GM12878 (cell line): ENCODE results near the gene CATSPER1. TPM values are rescaled to one million over a fixed set of nuclear protein-coding genes. Genes with fewer than 3 reads are reported as not detected.

Source experiments
- ATAC-seq: fragments of 200-7000 bp; cut with Tn5 transposase; 3 replicates; pipeline ENCODE4 v1.9.1; 2020; ENCODE audit warnings: mild to moderate bottlenecking, moderate library complexity
- BruUV-seq: library from RNA; stranded (reverse); fragments of 400-500 nt; replicated peaks from 2 replicates; lab custom pipeline; 2021; lab: Mats Ljungman, UMichigan
- CTCF ChIA-PET: fragments of 300-600 bp; sonication (Branson Sonifier 250); formaldehyde crosslinking; extraction: SDS; loops from one replicate; lab custom pipeline; 2021; ENCODE audit warnings: inconsistent platforms; lab: Yijun Ruan, JAX
- POLR2A ChIA-PET: fragments of 350-600 bp; formaldehyde crosslinking; extraction: SDS; loops from one replicate; lab custom pipeline; 2021; ENCODE audit warnings: inconsistent platforms; lab: Charles Lee
- RAD21 ChIA-PET: fragments of 300-600 bp; sonication (Branson Sonifier 250); formaldehyde crosslinking; loops from one replicate; lab custom pipeline; 2023; ENCODE audit warnings: antibody characterized with exemption; ENCODE audit not compliant: unreplicated experiment; lab: Charles Lee
- SMC1A ChIA-PET: fragments of 300-600 bp; sonication (Branson Sonifier 250); formaldehyde crosslinking; loops from one replicate; lab custom pipeline; 2023; ENCODE audit not compliant: unreplicated experiment, uncharacterized antibody; lab: Charles Lee
- DNase-seq: peaks from one replicate; pipeline ENCODE4 v3.0.0-alpha.2; 2011; ENCODE audit warnings: low read depth, low spot score
- FAIRE-seq: peaks from 3 replicates; lab custom pipeline; 2011; peaks lifted over from hg19 to GRCh38; lab: Jason Lieb, UNC
- H2AFZ ChIP-seq: 2 replicates; pipeline ENCODE4 v1.6.0; 2011; ENCODE audit warnings: low read depth, low read length, control low read depth; ENCODE audit not compliant: control insufficient read depth
- H3K27ac ChIP-seq: 2 replicates; pipeline ENCODE4 v1.5.1; 2011; ENCODE audit warnings: control low read depth; ENCODE audit not compliant: control insufficient read depth, insufficient read depth
- H3K27me3 ChIP-seq, 2 experiments: replicated peaks in 1 of 2; 2 replicates each; pipeline versions ENCODE4 v1.6.0 to v1.6.1; 2011; ENCODE audit warnings: low read length in 1 of 2; ENCODE audit not compliant: control insufficient read depth in 2 of 2, insufficient read depth in 2 of 2
- H3K36me3 ChIP-seq, 2 experiments: 2 replicates each; pipeline ENCODE4 v1.5.1; 2011; ENCODE audit warnings: low read length in 1 of 2; ENCODE audit not compliant: control insufficient read depth in 2 of 2, insufficient read depth in 2 of 2
- H3K4me1 ChIP-seq: 2 replicates; pipeline ENCODE4 v1.6.1; 2011; ENCODE audit warnings: mild to moderate bottlenecking, low read length, moderate library complexity, mixed read lengths; ENCODE audit not compliant: control insufficient read depth, insufficient read depth
- H3K4me2 ChIP-seq: 2 replicates; pipeline ENCODE4 v1.6.0; 2011; ENCODE audit warnings: control low read depth; ENCODE audit not compliant: control insufficient read depth, insufficient read depth
- H3K4me3 ChIP-seq: fragments of 200-600 bp; sonication (generic); 2 replicates; pipeline ENCODE4 v1.5.1; 2016
- H3K79me2 ChIP-seq: 2 replicates; pipeline ENCODE4 v1.6.0; 2011; ENCODE audit warnings: low read length; ENCODE audit not compliant: control insufficient read depth, insufficient read depth
- H3K9ac ChIP-seq: 2 replicates; pipeline ENCODE4 v1.8.0; 2011; ENCODE audit warnings: low read length, control low read depth, mixed read lengths; ENCODE audit not compliant: control insufficient read depth, insufficient read depth
- H3K9me3 ChIP-seq: replicated peaks from 3 replicates; pipeline ENCODE4 v1.5.1; 2011; ENCODE audit warnings: mild to moderate bottlenecking, low read length; ENCODE audit not compliant: control insufficient read depth, insufficient read depth
- H4K20me1 ChIP-seq: 2 replicates; pipeline ENCODE4 v1.6.0; 2011; ENCODE audit not compliant: control insufficient read depth, insufficient read depth
- BRCA1 ChIP-seq: IDR thresholded peaks from 2 replicates; pipeline ENCODE4 v1.6.1; 2011; ENCODE audit warnings: low read depth, low read length, improper control_type of control experiment
- CHD4 ChIP-seq: fragments of 200-600 bp; sonication (generic); IDR thresholded peaks from 2 replicates; pipeline ENCODE4 v1.6.1; 2016; ENCODE audit warnings: mild to moderate bottlenecking
- FOS ChIP-seq: IDR thresholded peaks from 3 replicates; pipeline ENCODE4 v1.6.1; 2011; ENCODE audit warnings: borderline replicate concordance; ENCODE audit not compliant: insufficient read length; ENCODE audit errors: extremely low read depth
- KAT2A ChIP-seq: conservative IDR thresholded peaks from 2 replicates; pipeline ENCODE4 v1.6.1; 2011; ENCODE audit warnings: low read depth, low read length; ENCODE audit not compliant: control insufficient read depth
- POLR2A ChIP-seq: IDR thresholded peaks from 2 replicates; pipeline ENCODE4 v1.6.1; 2011; ENCODE audit warnings: low read depth, mild to moderate bottlenecking, low read length
- SIX5 ChIP-seq: IDR thresholded peaks from 2 replicates; pipeline ENCODE4 v1.6.1; 2011; ENCODE audit warnings: mild to moderate bottlenecking, low read depth, low read length, moderate library complexity; ENCODE audit not compliant: severe bottlenecking
- SMC3 ChIP-seq: IDR thresholded peaks from 2 replicates; pipeline ENCODE4 v1.6.1; 2011; ENCODE audit warnings: low read length, improper control_type of control experiment, borderline replicate concordance
- SPI1 ChIP-seq: IDR thresholded peaks from 2 replicates; pipeline ENCODE4 v1.6.1; 2011; ENCODE audit warnings: low read depth, mild to moderate bottlenecking, low read length, moderate library complexity, borderline replicate concordance; ENCODE audit not compliant: insufficient read depth
- YBX1 ChIP-seq: fragments of 450-650 bp; IDR thresholded peaks from 2 replicates; pipeline ENCODE4 v1.6.1; 2016; ENCODE audit warnings: antibody characterized with exemption
- WGBS: methylation state at CpG from one replicate; pipeline ENCODE4 v1.1.6; 2016; ENCODE audit warnings: low lambda C conversion rate; ENCODE audit not compliant: insufficient replicate concordance, insufficient coverage; ENCODE audit errors: missing lambda C conversion rate; 5-methylcytosine and 5-hydroxymethylcytosine counted together
- in situ Hi-C: fragments of 300-500 bp; cut with MboI; formaldehyde crosslinking; loops from 9 replicates; pipeline ENCODE4 v1.14.3; 2018; ENCODE audit warnings: mixed read lengths
- intact Hi-C: fragments of 100-400 bp; cut with micrococcal nuclease; formaldehyde crosslinking; loops from one replicate; pipeline ENCODE4 v1.14.2; 2022; ENCODE audit not compliant: unreplicated experiment
- polyA plus RNA-seq, 11 experiments: library from polyadenylated mRNA; depleted of rRNA in 4 of 11; unstranded in 6 of 11; stranded (reverse) in 5 of 11; fragments of >200 nt; fragmentation: Nextera tagmentation in 4 of 11; fragmentation: Illumina TruSeq in 1 of 11; extraction: Ambion mirVana in 4 of 11; extraction: Trizol in 1 of 11; gene quantifications; 1 replicate in 1 of 11; 2 replicates in 10 of 11; pipeline versions ENCODE4 v1.2.1 to v1.2.3, GENCODE V29; 2011 to 2016; ENCODE audit warnings: inconsistent platforms in 2 of 11, missing spikeins in 2 of 11, low read depth in 1 of 11
- total RNA-seq, 4 experiments: library from RNA; depleted of rRNA in 3 of 4; stranded (reverse); fragments of >200 nt in 3 of 4; fragmentation: Illumina TruSeq in 1 of 4; extraction: Trizol in 1 of 4; gene quantifications; 2 replicates each; pipeline versions ENCODE4 v1.2.1 to v1.2.3, GENCODE V29; 2013 to 2021

The CATSPER1 gene
- total and polyA plus RNA-seq, 10 of the 15 experiments (the other 5 are each of a cell fraction or from before 2014, with no cell fraction given) = 0.02 to 0.05 TPM; not detected in 8

- Histone ChIP-seq H2AFZ (no peak overlapping the region), H3K36me3 (peaks cover 2 to 20% of the 10 kb centered on the region in 2 experiments; a peak in 3 of 4 replicates), H3K4me3 (no peak overlapping the region), H3K27ac (no peak overlapping the region), H4K20me1 (no peaks in the 10 kb centered on the region), H3K9ac (no peak overlapping the region), H3K79me2 (no peaks in the 10 kb centered on the region), H3K9me3 (no peaks in the 10 kb centered on the region), H3K4me1 (no peaks in the 10 kb centered on the region), H3K27me3 (no peaks in the 10 kb centered on the region), H3K4me2 (no peak overlapping the region)
- no peak for DNase-seq
- TF ChIP-seq SPI1 (no peak), BRCA1 (no peak), POLR2A (peak; percentile 54), SIX5 (no peak), SMC3 (no peak)
- WGBS = 91% methylated on average over 30 of the region's 34 CpGs
- in situ Hi-C loops = no loop called here
- SMC1A ChIA-PET = no interaction called here
- no peak for FAIRE-seq
- intact Hi-C loops = no loop called here
- ATAC-seq = no peak
- POLR2A ChIA-PET = interaction anchor here (0.5 to 0.6 kb wide), 2 partner anchors 18 to 141 kb away, joined by 4 to 5 read pairs; no protein-coding TSS in a partner anchor
- RAD21 ChIA-PET = no interaction called here
- no TSS peak for BruUV-seq
- CTCF ChIA-PET = interaction anchor here (1.7 kb wide), 1 partner anchor 94 kb away, joined by 4 read pairs; no protein-coding TSS in a partner anchor
Observed at GRCh38 chr11:65978391-65979238, 47.7 kb downstream of the CATSPER1 start.

- ChIA-PET SMC1A (no interaction called here), CTCF (no interaction called here), RAD21 (no interaction called here), POLR2A (no interaction called here)
- no peaks in the 10 kb centered on the region for H3K9me3 ChIP-seq
- in situ Hi-C loops = no loop called here
- no peak overlapping the region for H3K4me3 ChIP-seq
- no peaks in the 10 kb centered on the region for H3K79me2 ChIP-seq
- FAIRE-seq (no peak), ATAC-seq (no peak), DNase-seq (no peak)
- no peaks in the 10 kb centered on the region for H3K27me3 ChIP-seq
- peaks cover 2 to 20% of the 10 kb centered on the region in 2 experiments; a peak in 3 of 4 replicates for H3K36me3 ChIP-seq
- no peaks in the 10 kb centered on the region for H4K20me1 ChIP-seq
- BruUV-seq = no TSS peak
- 91% methylated on average over 22 of the region's 29 CpGs for WGBS
- H3K4me1 ChIP-seq = no peaks in the 10 kb centered on the region
- TF ChIP-seq KAT2A (no peak), CHD4 (no peak), FOS (no peak), YBX1 (no peak)
- intact Hi-C loops = no loop called here
- H3K9ac ChIP-seq = no peak overlapping the region
- H3K4me2 ChIP-seq = no peak overlapping the region
- no peak overlapping the region for H3K27ac ChIP-seq
- no peak overlapping the region for H2AFZ ChIP-seq
Observed at GRCh38 chr11:65977621-65978390, 48.5 kb downstream of the CATSPER1 start.
